ENCODE measurements around the gene VAMP8.

VAMP8 gene

GRCh38 chr2:85564144-85564563 is 13.2 kb upstream of the VAMP8 start:
- TF ChIP-seq CSDC2 (CRISPR knock-in tag; IDR thresholded peaks at IDR 0.05): no peak
- no peak for ATAC-seq

- no peak for ATAC-seq
- TF ChIP-seq PPARA (CRISPR knock-in tag; IDR thresholded peaks at IDR 0.05; ENCODE audit: borderline replicate concordance) (no peak), CSRNP3 (CRISPR knock-in tag; IDR thresholded peaks at IDR 0.05) (no peak), BACH2 (CRISPR knock-in tag; IDR thresholded peaks at IDR 0.05; ENCODE audit: borderline replicate concordance) (no peak), ZFP3 (CRISPR knock-in tag; IDR thresholded peaks at IDR 0.05) (no peak), OSR1 (CRISPR knock-in tag; IDR thresholded peaks at IDR 0.05) (no peak), GLIS3 (CRISPR knock-in tag; IDR thresholded peaks at IDR 0.05) (no peak), ARNTL (CRISPR knock-in tag; IDR thresholded peaks at IDR 0.05; ENCODE audit: borderline replicate concordance, low read depth) (no peak), ESRRG (CRISPR knock-in tag; IDR thresholded peaks at IDR 0.05) (no peak), ZNF70 (CRISPR knock-in tag; IDR thresholded peaks at IDR 0.05) (no peak), RARB (CRISPR knock-in tag; IDR thresholded peaks at IDR 0.05) (no peak), TCF4 (CRISPR knock-in tag; IDR thresholded peaks at IDR 0.05; ENCODE audit: borderline replicate concordance) (no peak)
Observed at GRCh38 chr2:85566265-85566664, 11.1 kb upstream of the VAMP8 start.

GRCh38 chr2:85575739-85576138 is 1.6 kb upstream of the VAMP8 start:
- TF ChIP-seq GLIS3 (CRISPR knock-in tag; IDR thresholded peaks at IDR 0.05) (no peak), ISL1 (CRISPR knock-in tag; IDR thresholded peaks at IDR 0.05) (no peak), BACH2 (CRISPR knock-in tag; IDR thresholded peaks at IDR 0.05; ENCODE audit: borderline replicate concordance) (no peak), ZNF70 (CRISPR knock-in tag; IDR thresholded peaks at IDR 0.05) (no peak), TSHZ2 (CRISPR knock-in tag; IDR thresholded peaks at IDR 0.05) (no peak), TOX (CRISPR knock-in tag; IDR thresholded peaks at IDR 0.05; ENCODE audit: borderline replicate concordance) (no peak), ZC3H10 (CRISPR knock-in tag; IDR thresholded peaks at IDR 0.05) (no peak), CSDC2 (CRISPR knock-in tag; IDR thresholded peaks at IDR 0.05) (no peak), ARNTL (CRISPR knock-in tag; IDR thresholded peaks at IDR 0.05; ENCODE audit: borderline replicate concordance, low read depth) (no peak), CSRNP3 (CRISPR knock-in tag; IDR thresholded peaks at IDR 0.05) (no peak), ZFP30 (CRISPR knock-in tag; IDR thresholded peaks at IDR 0.05) (no peak), PATZ1 (CRISPR knock-in tag; IDR thresholded peaks at IDR 0.05; ENCODE audit: borderline replicate concordance) (no peak), TCF4 (CRISPR knock-in tag; IDR thresholded peaks at IDR 0.05; ENCODE audit: borderline replicate concordance) (no peak), SNAI2 (CRISPR knock-in tag; IDR thresholded peaks at IDR 0.05) (no peak), ZNF565 (CRISPR knock-in tag; conservative IDR thresholded peaks at IDR 0.05; ENCODE audit: low read depth) (no peak), OSR1 (CRISPR knock-in tag; IDR thresholded peaks at IDR 0.05) (no peak), POU6F1 (CRISPR knock-in tag; IDR thresholded peaks at IDR 0.05; ENCODE audit: borderline replicate concordance, low read depth) (no peak)
- no peak for ATAC-seq

All from SK-N-SH treated with all-trans-retinoic acid at 6 μM for 48 hours (cell line).